Measurements from ENCODE around the gene AKNA.
"Not testable (repeated sequence)": the region's sequence is repeated elsewhere in the genome, so short reads cannot be mapped to it uniquely, and the experiment has no call there.

Gene AKNA

GRCh38 chr9:114321759-114322158 lies 66.0 kb downstream of the AKNA start:
- Histone ChIP-seq H3K27ac (ENCODE audit: low read length) (no peak overlapping the region), H3K79me2 (ENCODE audit: low read length) (no peaks in the 10 kb centered on the region), H3K4me2 (ENCODE audit: low read depth, low read length) (no peak overlapping the region), H3K9me2 (replicated peaks; ENCODE audit: insufficient read depth, low read length) (no peaks in the 10 kb centered on the region), H3K9ac (ENCODE audit: low read length) (no peak overlapping the region), H3K36me3 (replicated peaks; ENCODE audit: insufficient read depth, low read length) (no peaks in the 10 kb centered on the region), H3K4me3 (ENCODE audit: low read length) (no peak overlapping the region), H3K4me1 (ENCODE audit: low read length) (0 out of 2 replicates have a peak, but pooled peaks cover 3% of the 10 kb centered on the region), H3K27me3 (replicated peaks; ENCODE audit: insufficient read depth, low read length) (no peaks in the 10 kb centered on the region), H2AFZ (ENCODE audit: low read length) (no peak overlapping the region), H3K9me3 (replicated peaks; ENCODE audit: insufficient read depth, low read length) (no peaks in the 10 kb centered on the region), H4K20me1 (ENCODE audit: insufficient read depth, low read length) (no peaks in the 10 kb centered on the region), H3F3A (ENCODE audit: insufficient read depth, low read length) (no peaks in the 10 kb centered on the region)
- TF ChIP-seq CTCF (IDR thresholded peaks at IDR 0.05; ENCODE audit: low read length): no peak
- TF ChIP-seq EZH2 (optimal IDR thresholded peaks at IDR 0.05; ENCODE audit: low read depth, low read length): no peak
- TF ChIP-seq EZH2phosphoT487 (IDR thresholded peaks at IDR 0.05; ENCODE audit: low read length): no peak
- no peak for DNase-seq

- not testable (repeated sequence) for H4K20me1 ChIP-seq (ENCODE audit: insufficient read depth, low read length); H3K79me2 ChIP-seq (ENCODE audit: low read length); H3K27ac ChIP-seq (ENCODE audit: low read length); H2AFZ ChIP-seq (ENCODE audit: low read length); H3K36me3 ChIP-seq (replicated peaks; ENCODE audit: insufficient read depth, low read length); H3K9me2 ChIP-seq (replicated peaks; ENCODE audit: insufficient read depth, low read length); H3K4me2 ChIP-seq (ENCODE audit: low read depth, low read length); H3K4me1 ChIP-seq (ENCODE audit: low read length); H3K9me3 ChIP-seq (replicated peaks; ENCODE audit: insufficient read depth, low read length); H3K27me3 ChIP-seq (replicated peaks; ENCODE audit: insufficient read depth, low read length); DNase-seq; H3K9ac ChIP-seq (ENCODE audit: low read length); H3K4me3 ChIP-seq (ENCODE audit: low read length); H3F3A ChIP-seq (ENCODE audit: insufficient read depth, low read length)
Measured at GRCh38 chr9:114320710-114321109, 67.1 kb downstream of the AKNA start.

DNA sequence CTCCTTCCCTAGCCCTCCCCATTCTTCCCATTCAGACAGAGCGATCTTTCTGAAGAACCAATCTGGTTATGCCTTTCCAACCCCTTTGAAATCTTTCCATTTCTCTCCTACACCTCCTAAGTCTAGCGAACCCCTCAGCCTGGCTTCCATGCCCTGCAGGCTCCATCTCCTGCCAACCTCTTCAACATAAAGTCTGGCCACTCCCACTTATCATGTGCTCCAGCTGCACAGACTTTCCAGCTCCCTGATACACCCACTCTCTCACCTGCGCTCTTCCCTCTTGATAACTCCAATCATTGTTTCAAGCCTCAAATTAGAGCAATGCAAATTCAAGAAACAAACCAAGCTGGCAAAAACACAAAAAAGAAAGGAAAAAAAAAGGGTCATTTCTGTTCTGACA lies 68.6 kb downstream of the AKNA start:
- Histone ChIP-seq H3K27ac (ENCODE audit: low read length) (no peak overlapping the region), H3K9me3 (replicated peaks; ENCODE audit: insufficient read depth, low read length) (no peaks in the 10 kb centered on the region), H3K4me2 (ENCODE audit: low read depth, low read length) (no peak overlapping the region), H3F3A (ENCODE audit: insufficient read depth, low read length) (no peaks in the 10 kb centered on the region), H2AFZ (ENCODE audit: low read length) (no peak overlapping the region), H3K79me2 (ENCODE audit: low read length) (no peaks in the 10 kb centered on the region), H3K4me3 (ENCODE audit: low read length) (no peak overlapping the region), H3K27me3 (replicated peaks; ENCODE audit: insufficient read depth, low read length) (no peaks in the 10 kb centered on the region), H3K9ac (ENCODE audit: low read length) (no peak overlapping the region), H3K9me2 (replicated peaks; ENCODE audit: insufficient read depth, low read length) (no peaks in the 10 kb centered on the region), H3K36me3 (replicated peaks; ENCODE audit: insufficient read depth, low read length) (no peaks in the 10 kb centered on the region), H3K4me1 (ENCODE audit: low read length) (0 out of 2 replicates have a peak, but pooled peaks cover 3% of the 10 kb centered on the region), H4K20me1 (ENCODE audit: insufficient read depth, low read length) (no peaks in the 10 kb centered on the region)
- no peak for TF ChIP-seq CTCF (IDR thresholded peaks at IDR 0.05; ENCODE audit: low read length)
- TF ChIP-seq EZH2 (optimal IDR thresholded peaks at IDR 0.05; ENCODE audit: low read depth, low read length): no peak
- TF ChIP-seq EZH2phosphoT487 (IDR thresholded peaks at IDR 0.05; ENCODE audit: low read length): no peak
- DNase-seq: no peak

- DNase-seq: no peak
- no peak overlapping the region for H3K9ac ChIP-seq (ENCODE audit: low read length)
- no peaks in the 10 kb centered on the region for H3F3A ChIP-seq (ENCODE audit: insufficient read depth, low read length)
- no peaks in the 10 kb centered on the region for H3K27me3 ChIP-seq (replicated peaks; ENCODE audit: insufficient read depth, low read length)
- H3K36me3 ChIP-seq (replicated peaks; ENCODE audit: insufficient read depth, low read length): no peaks in the 10 kb centered on the region
- no peaks in the 10 kb centered on the region for H4K20me1 ChIP-seq (ENCODE audit: insufficient read depth, low read length)
- H3K4me2 ChIP-seq (ENCODE audit: low read depth, low read length): no peak overlapping the region
- H3K79me2 ChIP-seq (ENCODE audit: low read length): no peaks in the 10 kb centered on the region
- no peak for TF ChIP-seq EZH2 (optimal IDR thresholded peaks at IDR 0.05; ENCODE audit: low read depth, low read length)
- TF ChIP-seq EZH2phosphoT487 (IDR thresholded peaks at IDR 0.05; ENCODE audit: low read length): no peak
- no peak for TF ChIP-seq CTCF (IDR thresholded peaks at IDR 0.05; ENCODE audit: low read length)
- H3K9me2 ChIP-seq (replicated peaks; ENCODE audit: insufficient read depth, low read length): no peaks in the 10 kb centered on the region
- H2AFZ ChIP-seq (ENCODE audit: low read length): no peak overlapping the region
- H3K4me1 ChIP-seq (ENCODE audit: low read length): 0 out of 2 replicates have a peak, but pooled peaks cover 3% of the 10 kb centered on the region
- H3K4me3 ChIP-seq (ENCODE audit: low read length): no peak overlapping the region
- H3K27ac ChIP-seq (ENCODE audit: low read length): no peak overlapping the region
- no peaks in the 10 kb centered on the region for H3K9me3 ChIP-seq (replicated peaks; ENCODE audit: insufficient read depth, low read length)
Measured at GRCh38 chr9:114318416-114318815, 69.4 kb downstream of the AKNA start.
